Lung microvascular endothelial cell (primary cell): ENCODE measurements around the gene ZNF281. TPM values are rescaled to one million over a fixed set of nuclear protein-coding genes. Genes with fewer than 3 reads are reported as not detected.
"Not testable (repeated sequence)": the region's sequence is repeated elsewhere in the genome, so short reads cannot be mapped to it uniquely, and the experiment has no call there.

Experiments
- DNase-seq, 2 donors: peaks; one replicate each; pipeline versions ENCODE4 v3.0.0 to v3.0.0-alpha.2; 2010; ENCODE audit warnings: low read depth in 2 of 2
- total RNA-seq: library from RNA; depleted of rRNA; stranded (reverse); fragments of >200 nt; gene quantifications from 2 replicates; pipeline ENCODE4 v1.2.1, GENCODE V29; 2014

Gene ZNF281
- total RNA-seq, 1 donor from 2014 or later: 18.8 TPM

GRCh38 chr1:200365897-200366426, 43.9 kb downstream of the ZNF281 start:
- DNase-seq: no peak

GRCh38 chr1:200364831-200365230, 45.0 kb downstream of the ZNF281 start:
- no peak for DNase-seq

GRCh38 chr1:200364091-200364759, 45.6 kb downstream of the ZNF281 start:
- DNase-seq: peak; percentile 46 to 55

GRCh38 chr1:200363264-200363933, 46.4 kb downstream of the ZNF281 start:
- DNase-seq: peak in 1 of 2 donors; percentile 17

- DNase-seq: no peak
Measured at GRCh38 chr1:200362421-200362820, 47.4 kb downstream of the ZNF281 start.

GRCh38 chr1:200359610-200360163, 50.1 kb downstream of the ZNF281 start:
- peak in 1 of 2 donors; percentile 69 for DNase-seq

GRCh38 chr1:200357925-200358324, 51.9 kb downstream of the ZNF281 start:
- DNase-seq: not testable (repeated sequence)

GRCh38 chr1:200355801-200356200, 54.0 kb downstream of the ZNF281 start:
- DNase-seq: no peak

Other genes starting within 250 kb of the ZNF281 start
- 1.2 and 3.9 TPM in 2 replicates for gene KIF14, start 210.7 kb upstream of the ZNF281 start, total RNA-seq